Caco-2 (cell line): ENCODE results near the gene OBP2B. TPM values are rescaled to one million over a fixed set of nuclear protein-coding genes. Genes with fewer than 3 reads are reported as not detected.

Source experiments
- BruUV-seq: library from RNA; stranded (reverse); fragments of 400-500 nt; replicated peaks from 2 replicates; lab custom pipeline; 2021; lab: Mats Ljungman, UMichigan
- CTCF ChIA-PET: fragments of 300-600 bp; sonication (Branson Sonifier 250); formaldehyde crosslinking; loops from one replicate; lab custom pipeline; 2022; ENCODE audit warnings: antibody characterized with exemption; lab: Charles Lee
- POLR2A ChIA-PET: fragments of 300-600 bp; sonication (Branson Sonifier 250); formaldehyde crosslinking; loops from one replicate; lab custom pipeline; 2022; ENCODE audit warnings: antibody characterized with exemption; lab: Charles Lee
- DNase-seq, 2 experiments: peaks; one replicate each; pipeline versions ENCODE4 v3.0.0 to v3.0.0-alpha.2; 2020 to 2022
- H3K27me3 ChIP-seq: replicated peaks from 2 replicates; pipeline ENCODE4 v1.6.0; 2011; ENCODE audit warnings: low read length; ENCODE audit not compliant: control insufficient read depth, insufficient read depth
- H3K36me3 ChIP-seq: 2 replicates; pipeline ENCODE4 v1.5.1; 2011; ENCODE audit warnings: low read length; ENCODE audit not compliant: control insufficient read depth, insufficient read depth
- H3K4me1 ChIP-seq: fragments of 250-450 bp; sonication (Bioruptor Pico); 2 replicates; pipeline ENCODE4 v1.5.1; 2020; ENCODE audit warnings: mild to moderate bottlenecking
- H3K4me3 ChIP-seq: 2 replicates; pipeline ENCODE4 v1.5.1; 2011; ENCODE audit warnings: low read depth, mild to moderate bottlenecking, control low read depth, low read length
- H3K9me3 ChIP-seq: fragments of 250-450 bp; sonication (Bioruptor Pico); 2 replicates; pipeline ENCODE4 v1.5.1; 2020; ENCODE audit warnings: mild to moderate bottlenecking, moderate library complexity
- H3K27ac Mint-ChIP-seq: one replicate; pipeline ENCODE4 v1.8.0; 2022; ENCODE audit warnings: mixed read lengths; ENCODE audit not compliant: unreplicated experiment
- H3K27me3 Mint-ChIP-seq: one replicate; pipeline ENCODE4 v1.8.0; 2022; ENCODE audit warnings: mixed read lengths; ENCODE audit not compliant: insufficient read depth, unreplicated experiment
- H3K36me3 Mint-ChIP-seq: one replicate; pipeline ENCODE4 v1.8.0; 2022; ENCODE audit warnings: mild to moderate bottlenecking, mixed read lengths; ENCODE audit not compliant: insufficient read depth, unreplicated experiment
- H3K4me1 Mint-ChIP-seq: one replicate; pipeline ENCODE4 v1.8.0; 2022; ENCODE audit warnings: low read depth, mixed read lengths; ENCODE audit not compliant: unreplicated experiment
- H3K4me3 Mint-ChIP-seq: one replicate; pipeline ENCODE4 v1.8.0; 2022; ENCODE audit warnings: mild to moderate bottlenecking, moderate library complexity, mixed read lengths; ENCODE audit not compliant: unreplicated experiment
- H3K9me3 Mint-ChIP-seq: one replicate; pipeline ENCODE4 v1.8.0; 2022; ENCODE audit warnings: mixed read lengths; ENCODE audit not compliant: unreplicated experiment
- CTCF ChIP-seq, 2 experiments: fragments of 200-600 bp in 1 of 2; IDR thresholded peaks; 1 replicate in 1 of 2; 2 replicates in 1 of 2; pipeline versions ENCODE4 v1.5.1 to v1.8.0; 2011 to 2022; ENCODE audit warnings: antibody characterized with exemption in 1 of 2, control low read depth in 1 of 2, inconsistent platforms in 1 of 2, low read depth in 1 of 2, low read length in 1 of 2, mild to moderate bottlenecking in 1 of 2, moderate library complexity in 1 of 2; ENCODE audit not compliant: insufficient read depth in 1 of 2, severe bottlenecking in 1 of 2, unreplicated experiment in 1 of 2
- intact Hi-C: fragments of 100-400 bp; cut with micrococcal nuclease; formaldehyde crosslinking; loops from one replicate; pipeline ENCODE4 v1.10.0; 2022; ENCODE audit not compliant: unreplicated experiment
- total RNA-seq: library from RNA; stranded (reverse); gene quantifications from 2 replicates; pipeline ENCODE4 v1.2.3, GENCODE V29; 2022

OBP2B gene
- total RNA-seq, 1 experiment from 2014 or later = not detected

DNA sequence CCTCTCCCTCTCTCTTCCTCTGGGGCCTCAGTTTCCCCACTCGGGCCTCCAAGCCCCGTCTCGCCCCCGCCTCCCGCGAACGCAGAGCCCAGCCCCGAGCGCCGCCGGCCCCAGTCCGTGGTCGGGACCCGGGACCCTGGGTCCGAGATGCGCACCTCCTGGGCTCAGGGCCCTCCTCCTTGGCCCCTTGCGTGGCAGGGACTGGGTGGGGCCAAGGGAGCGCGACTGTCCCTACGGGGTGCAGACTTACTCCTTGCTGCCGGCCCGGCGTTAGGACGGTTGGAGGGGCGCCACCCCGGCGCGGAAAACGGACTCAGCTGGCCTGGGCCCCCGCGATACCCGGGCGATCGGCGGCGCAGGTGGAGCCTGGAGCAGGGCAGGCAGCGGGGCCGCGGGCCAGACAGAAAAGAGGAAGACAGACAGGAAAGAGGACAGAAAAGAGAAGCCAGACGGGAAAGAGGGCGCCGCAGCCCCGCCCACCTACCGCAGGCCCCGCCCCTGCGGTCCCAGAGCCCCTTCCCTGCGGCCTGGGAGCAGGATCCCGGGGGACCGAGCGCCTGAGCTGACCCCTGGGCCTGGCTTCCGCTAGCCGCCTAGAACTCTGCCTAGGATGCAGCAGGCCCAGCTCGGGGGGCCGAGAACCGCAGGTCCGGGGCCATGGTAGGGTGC lies 45.4 kb downstream of the OBP2B start, which contains the start of gene GBGT1:
Gene GBGT1 (minus strand): TSS at position 411 of the 669 bp plus-strand sequence. CDS start 1,502 bp downstream, outside the sequence.
- DNase-seq = peak in 1 of 2 experiments; percentile 26
- peaks cover 4% of the 10 kb centered on the region for H3K4me1 ChIP-seq
- no peaks in the 10 kb centered on the region for H3K9me3 ChIP-seq
- ChIA-PET CTCF (no interaction called here), POLR2A (no interaction called here)
- no peak for TF ChIP-seq CTCF (IDR thresholded peaks at IDR 0.05; ENCODE audit: insufficient read depth in 1 of 2, low read depth in 1 of 2, low read length in 1 of 2, severe bottlenecking in 1 of 2, unreplicated experiment in 1 of 2)
- H3K27me3 ChIP-seq = no peaks in the 10 kb centered on the region
- H3K36me3 ChIP-seq = no peaks in the 10 kb centered on the region
- Mint-ChIP-seq H3K9me3 (no peaks in the 10 kb centered on the region), H3K27me3 (peaks cover 4% of the 10 kb centered on the region), H3K27ac (no peak within 1 kb of the TSS), H3K4me3 (peak within 1 kb of the TSS; percentile 42), H3K4me1 (peaks cover 17% of the 10 kb centered on the region), H3K36me3 (no peaks in the 10 kb centered on the region)
- H3K4me3 ChIP-seq = no peak within 1 kb of the TSS
- intact Hi-C loops = no loop called here
- BruUV-seq = no TSS peak

GRCh38 chr9:133162861-133163503 lies 46.1 kb downstream of the OBP2B start:
- ChIA-PET CTCF (no interaction called here), POLR2A (no interaction called here)
- H3K4me3 Mint-ChIP-seq = no peak overlapping the region
- H3K9me3 Mint-ChIP-seq = no peaks in the 10 kb centered on the region
- peaks cover 11% of the 10 kb centered on the region for H3K4me1 Mint-ChIP-seq
- H3K27ac Mint-ChIP-seq = no peak overlapping the region
- Histone ChIP-seq H3K4me1 (no peaks in the 10 kb centered on the region), H3K36me3 (no peaks in the 10 kb centered on the region), H3K9me3 (no peaks in the 10 kb centered on the region), H3K27me3 (no peaks in the 10 kb centered on the region), H3K4me3 (no peak overlapping the region)
- H3K27me3 Mint-ChIP-seq = peaks cover 4% of the 10 kb centered on the region
- no peaks in the 10 kb centered on the region for H3K36me3 Mint-ChIP-seq
- intact Hi-C loops = no loop called here
- peak in 1 of 2 experiments; percentile 29 for DNase-seq
- no peak for TF ChIP-seq CTCF (IDR thresholded peaks at IDR 0.05; ENCODE audit: insufficient read depth in 1 of 2, low read depth in 1 of 2, low read length in 1 of 2, severe bottlenecking in 1 of 2, unreplicated experiment in 1 of 2)
- no TSS peak for BruUV-seq

GRCh38 chr9:133161547-133161950 lies 47.5 kb downstream of the OBP2B start:
- H3K9me3 ChIP-seq = no peaks in the 10 kb centered on the region
- peaks cover 4% of the 10 kb centered on the region for H3K27me3 Mint-ChIP-seq
- CTCF ChIA-PET = no interaction called here
- H3K36me3 ChIP-seq = no peaks in the 10 kb centered on the region
- H3K4me3 ChIP-seq = no peak overlapping the region
- H3K27me3 ChIP-seq = no peaks in the 10 kb centered on the region
- H3K4me3 Mint-ChIP-seq = no peak overlapping the region
- no peak for TF ChIP-seq CTCF (IDR thresholded peaks at IDR 0.05; ENCODE audit: insufficient read depth in 1 of 2, low read depth in 1 of 2, low read length in 1 of 2, severe bottlenecking in 1 of 2, unreplicated experiment in 1 of 2)
- H3K4me1 ChIP-seq = no peaks in the 10 kb centered on the region
- no peaks in the 10 kb centered on the region for H3K36me3 Mint-ChIP-seq
- intact Hi-C loops = no loop called here
- no TSS peak for BruUV-seq
- POLR2A ChIA-PET = no interaction called here
- peaks cover 10% of the 10 kb centered on the region for H3K4me1 Mint-ChIP-seq
- no peaks in the 10 kb centered on the region for H3K9me3 Mint-ChIP-seq
- DNase-seq = peak in 1 of 2 experiments; percentile 27
- no peak overlapping the region for H3K27ac Mint-ChIP-seq
